GM18907 (cell line): Measurements from ENCODE around the gene MAPK1.
A peak's percentile ranks its signal among the peaks of the same experiment; 100 is the strongest.
"Not testable (repeated sequence)": the region's sequence is repeated elsewhere in the genome, so short reads cannot be mapped to it uniquely, and the experiment has no call there.

Experiments used
- ATAC-seq: cut with Tn5 transposase; IDR thresholded peaks from one replicate; pipeline ENCODE4 v1.9.1; 2021; ENCODE audit warnings: mild to moderate bottlenecking, moderate library complexity; ENCODE audit not compliant: unreplicated experiment

The MAPK1 gene

GRCh38 chr22:21823740-21824444 is 43.6 kb downstream of the MAPK1 start:
- no peak for ATAC-seq

- no peak for ATAC-seq
Observed at GRCh38 chr22:21819183-21819770, 48.2 kb downstream of the MAPK1 start.

- no peak for ATAC-seq
Observed at GRCh38 chr22:21818487-21819182, 48.8 kb downstream of the MAPK1 start.

GRCh38 chr22:21817497-21817853 is 50.0 kb downstream of the MAPK1 start:
- ATAC-seq: not testable (repeated sequence)

GRCh38 chr22:21816787-21817496 is 50.5 kb downstream of the MAPK1 start:
- peak; percentile 71 for ATAC-seq

GRCh38 chr22:21816472-21816786 is 51.0 kb downstream of the MAPK1 start:
- no peak for ATAC-seq

- ATAC-seq: no peak
Observed at GRCh38 chr22:21815958-21816357, 51.5 kb downstream of the MAPK1 start.

GRCh38 chr22:21815357-21815756 is 52.1 kb downstream of the MAPK1 start:
- ATAC-seq: no peak

GRCh38 chr22:21811982-21812381 is 55.5 kb downstream of the MAPK1 start:
- ATAC-seq: no peak

- ATAC-seq: no peak
Observed at GRCh38 chr22:21807544-21808529, 59.6 kb downstream of the MAPK1 start.

- ATAC-seq: not testable (repeated sequence)
Observed at GRCh38 chr22:21805325-21805724, 62.1 kb downstream of the MAPK1 start.

- no peak for ATAC-seq
Observed at GRCh38 chr22:21803811-21804249, 63.6 kb downstream of the MAPK1 start.

- ATAC-seq: no peak
Observed at GRCh38 chr22:21802673-21803072, 64.8 kb downstream of the MAPK1 start.

GRCh38 chr22:21802056-21802455 is 65.4 kb downstream of the MAPK1 start:
- ATAC-seq: no peak

- not testable (repeated sequence) for ATAC-seq
Observed at GRCh38 chr22:21801304-21801644, 66.2 kb downstream of the MAPK1 start.

GRCh38 chr22:21800552-21801303 is 66.7 kb downstream of the MAPK1 start:
- no peak for ATAC-seq

- ATAC-seq: no peak
Observed at GRCh38 chr22:21797444-21798221, 69.8 kb downstream of the MAPK1 start.

GRCh38 chr22:21796863-21797262 is 70.6 kb downstream of the MAPK1 start:
- ATAC-seq: no peak

- ATAC-seq: no peak
Observed at GRCh38 chr22:21796231-21796630, 71.2 kb downstream of the MAPK1 start.
